Measurements from ENCODE around the gene FAM43A.

Gene FAM43A

DNA sequence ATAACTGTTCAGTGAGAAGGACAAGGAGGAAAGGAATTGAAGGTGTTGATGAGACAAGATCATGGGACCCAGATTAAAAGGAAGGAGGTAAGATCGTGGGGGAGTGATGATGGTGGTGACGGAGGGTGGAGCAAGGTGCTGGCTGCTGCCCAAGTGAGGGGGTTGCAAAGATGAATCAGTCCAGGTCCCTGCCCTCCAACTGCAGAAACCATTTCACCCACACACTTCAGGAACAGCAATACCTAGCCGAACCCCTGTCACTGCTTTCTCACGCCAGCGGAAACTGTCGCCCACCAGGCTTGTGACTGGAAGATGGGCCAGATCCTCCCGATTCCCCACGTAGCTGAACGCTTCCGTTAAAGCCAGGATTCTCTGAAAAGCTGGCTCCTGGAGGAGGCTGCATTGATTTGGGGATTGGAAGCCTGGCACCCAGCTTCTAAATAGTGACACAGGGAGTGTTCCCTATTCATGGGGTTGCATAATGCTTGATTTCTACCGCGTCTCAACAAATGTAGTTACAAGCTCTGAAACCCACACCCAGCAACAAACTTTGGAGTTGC lies 10.5 kb upstream of the FAM43A start:
- H3K27me3 ChIP-seq (ENCODE audit: control insufficient read depth in 2 of 2, insufficient read depth in 2 of 2, low read length in 2 of 2): no peaks in the 10 kb centered on the region
- peaks cover 13 to 14% of the 10 kb centered on the region in 2 donors for H3K4me1 ChIP-seq (ENCODE audit: control insufficient read depth in 2 of 2, insufficient read depth in 2 of 2, low read length in 2 of 2)
- no peak overlapping the region for H3K27ac ChIP-seq (ENCODE audit: low read depth in 2 of 2, low read length in 2 of 2)
- H3K9me3 ChIP-seq (ENCODE audit: control insufficient read depth in 2 of 2, low read length in 2 of 2): no peaks in the 10 kb centered on the region
- no peaks in the 10 kb centered on the region for H3K36me3 ChIP-seq (ENCODE audit: control insufficient read depth in 2 of 2, insufficient read depth in 2 of 2, low read length in 2 of 2)
- no peak overlapping the region for H3K4me3 ChIP-seq (ENCODE audit: low read length in 2 of 2)
- no peak overlapping the region for H3K9ac ChIP-seq (ENCODE audit: low read depth in 1 of 2, low read length in 2 of 2)

DNA sequence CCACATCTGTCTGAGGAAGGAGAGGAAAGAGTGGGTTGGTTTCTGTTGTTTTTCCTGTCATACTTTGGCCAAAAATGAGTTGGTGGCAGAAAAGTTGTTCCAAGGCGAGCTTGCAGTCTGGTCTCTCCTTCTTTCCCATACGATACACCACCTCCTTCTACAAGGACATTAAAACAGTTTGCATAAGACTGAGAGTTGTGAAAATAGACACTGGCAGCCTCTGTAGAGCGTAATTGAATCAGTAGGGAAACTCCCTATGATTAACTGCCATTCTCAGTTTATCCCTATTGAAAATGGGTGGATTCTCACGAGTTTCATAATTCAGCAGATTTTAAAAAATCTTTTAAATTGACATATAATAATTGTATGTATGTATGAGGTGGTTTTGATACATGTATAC lies 10.0 kb upstream of the FAM43A start:
- H3K27me3 ChIP-seq (ENCODE audit: control insufficient read depth in 2 of 2, insufficient read depth in 2 of 2, low read length in 2 of 2): no peaks in the 10 kb centered on the region
- no peaks in the 10 kb centered on the region for H3K36me3 ChIP-seq (ENCODE audit: control insufficient read depth in 2 of 2, insufficient read depth in 2 of 2, low read length in 2 of 2)
- H3K27ac ChIP-seq (ENCODE audit: low read depth in 2 of 2, low read length in 2 of 2): no peak overlapping the region
- no peak overlapping the region for H3K9ac ChIP-seq (ENCODE audit: low read depth in 1 of 2, low read length in 2 of 2)
- peaks cover 9 to 14% of the 10 kb centered on the region in 2 donors for H3K4me1 ChIP-seq (ENCODE audit: control insufficient read depth in 2 of 2, insufficient read depth in 2 of 2, low read length in 2 of 2)
- no peak overlapping the region for H3K4me3 ChIP-seq (ENCODE audit: low read length in 2 of 2)
- H3K9me3 ChIP-seq (ENCODE audit: control insufficient read depth in 2 of 2, low read length in 2 of 2): no peaks in the 10 kb centered on the region

DNA sequence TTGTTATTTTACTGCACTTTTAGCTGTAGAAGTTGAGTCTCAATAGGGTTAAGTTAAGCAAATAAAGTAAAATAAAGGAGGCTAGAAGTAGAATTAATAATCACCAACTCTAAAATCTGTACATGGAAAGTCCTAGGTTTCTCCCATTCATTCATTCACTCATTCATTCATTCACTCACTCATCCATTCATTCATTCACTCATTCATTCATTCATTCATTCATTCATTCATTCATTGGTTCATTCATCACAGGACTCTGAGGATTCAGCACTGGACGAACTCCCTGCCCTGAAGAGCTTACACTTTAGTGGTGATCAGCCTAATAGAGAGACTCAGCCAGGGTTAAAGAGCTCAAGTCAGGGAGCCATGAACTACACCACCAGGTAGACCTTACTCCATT lies 9.2 kb upstream of the FAM43A start:
- H3K4me3 ChIP-seq (ENCODE audit: low read length in 2 of 2): no peak overlapping the region
- H3K9me3 ChIP-seq (ENCODE audit: control insufficient read depth in 2 of 2, low read length in 2 of 2): no peaks in the 10 kb centered on the region
- no peak overlapping the region for H3K27ac ChIP-seq (ENCODE audit: low read depth in 2 of 2, low read length in 2 of 2)
- H3K4me1 ChIP-seq (ENCODE audit: control insufficient read depth in 2 of 2, insufficient read depth in 2 of 2, low read length in 2 of 2): peaks cover 1 to 6% of the 10 kb centered on the region in 2 donors
- no peaks in the 10 kb centered on the region for H3K36me3 ChIP-seq (ENCODE audit: control insufficient read depth in 2 of 2, insufficient read depth in 2 of 2, low read length in 2 of 2)
- H3K27me3 ChIP-seq (ENCODE audit: control insufficient read depth in 2 of 2, insufficient read depth in 2 of 2, low read length in 2 of 2): no peaks in the 10 kb centered on the region
- H3K9ac ChIP-seq (ENCODE audit: low read depth in 1 of 2, low read length in 2 of 2): no peak overlapping the region

DNA sequence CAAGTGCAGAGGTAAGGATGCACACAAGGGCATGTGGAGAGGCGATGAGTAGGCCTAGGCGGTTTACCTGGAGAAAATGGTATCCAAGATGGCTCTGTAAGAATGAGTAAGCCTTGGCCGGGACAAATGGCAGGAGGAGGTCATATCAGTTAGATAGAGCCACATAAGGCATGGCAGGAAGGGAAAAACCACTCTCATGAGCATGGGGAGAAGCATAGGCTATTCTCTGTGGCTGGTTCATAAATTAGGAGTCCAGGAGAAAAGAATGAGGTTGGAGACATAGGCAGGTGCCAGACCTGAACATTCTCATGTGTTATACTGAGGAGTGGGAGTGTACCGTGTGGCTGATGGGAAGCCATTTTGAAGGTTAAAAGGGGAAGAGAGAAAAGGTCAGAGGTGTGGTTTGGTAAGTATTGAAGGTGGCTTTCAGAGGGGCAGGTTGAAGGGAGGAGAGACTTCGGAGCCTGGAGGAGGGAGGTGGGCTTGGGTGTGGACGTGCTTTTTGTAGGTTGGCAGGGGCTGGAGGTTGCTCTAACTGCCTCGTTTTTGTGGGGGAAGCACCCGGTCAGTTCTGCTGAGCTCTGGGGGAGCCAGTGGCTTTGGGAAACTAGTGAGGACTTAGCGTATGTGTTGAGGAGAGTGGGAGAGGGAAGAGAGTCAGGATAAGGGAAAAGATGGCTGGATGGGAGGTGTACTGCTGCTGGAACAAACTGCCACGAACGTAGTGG lies 4.6 kb upstream of the FAM43A start:
- Histone ChIP-seq H3K27me3 (ENCODE audit: control insufficient read depth in 2 of 2, insufficient read depth in 2 of 2, low read length in 2 of 2) (no peaks in the 10 kb centered on the region), H3K4me1 (ENCODE audit: control insufficient read depth in 2 of 2, insufficient read depth in 2 of 2, low read length in 2 of 2) (peaks cover 10 to 16% of the 10 kb centered on the region in 2 donors), H3K9me3 (ENCODE audit: control insufficient read depth in 2 of 2, low read length in 2 of 2) (no peaks in the 10 kb centered on the region), H3K9ac (ENCODE audit: low read depth in 1 of 2, low read length in 2 of 2) (no peak overlapping the region), H3K4me3 (ENCODE audit: low read length in 2 of 2) (no peak overlapping the region), H3K36me3 (ENCODE audit: control insufficient read depth in 2 of 2, insufficient read depth in 2 of 2, low read length in 2 of 2) (no peaks in the 10 kb centered on the region), H3K27ac (ENCODE audit: low read depth in 2 of 2, low read length in 2 of 2) (no peak overlapping the region)

DNA sequence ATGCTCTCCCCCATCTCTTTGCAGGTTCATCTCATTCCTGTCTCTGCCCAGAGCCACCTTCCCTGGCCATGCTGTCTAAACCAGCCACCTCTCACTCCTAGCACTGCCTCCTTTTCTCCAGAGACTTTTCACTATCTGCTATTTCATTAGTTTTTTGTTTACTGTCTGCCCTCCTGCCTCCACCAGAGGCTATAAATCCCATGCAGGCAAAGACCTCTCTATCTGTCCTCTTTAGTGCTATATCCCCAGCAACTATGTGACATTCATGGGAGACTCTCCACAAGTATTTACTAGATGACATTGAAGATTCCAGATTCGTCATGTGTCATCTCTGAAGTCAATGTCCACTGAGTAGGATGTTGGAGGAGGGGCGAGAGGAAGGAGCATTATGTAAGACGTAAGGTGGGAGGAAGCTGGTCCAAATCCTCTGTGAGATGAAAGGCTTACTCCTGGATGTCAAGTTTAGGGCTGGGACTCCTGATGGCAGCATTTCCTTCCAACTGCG lies 3.4 kb upstream of the FAM43A start:
- Histone ChIP-seq H3K36me3 (ENCODE audit: control insufficient read depth in 2 of 2, insufficient read depth in 2 of 2, low read length in 2 of 2) (no peaks in the 10 kb centered on the region), H3K9me3 (ENCODE audit: control insufficient read depth in 2 of 2, low read length in 2 of 2) (no peaks in the 10 kb centered on the region), H3K4me3 (ENCODE audit: low read length in 2 of 2) (peak overlapping the region in 1 of 2 donors; percentile 20), H3K4me1 (ENCODE audit: control insufficient read depth in 2 of 2, insufficient read depth in 2 of 2, low read length in 2 of 2) (peaks cover 17 to 20% of the 10 kb centered on the region in 2 donors), H3K27ac (ENCODE audit: low read depth in 2 of 2, low read length in 2 of 2) (no peak overlapping the region), H3K27me3 (ENCODE audit: control insufficient read depth in 2 of 2, insufficient read depth in 2 of 2, low read length in 2 of 2) (no peaks in the 10 kb centered on the region), H3K9ac (ENCODE audit: low read depth in 1 of 2, low read length in 2 of 2) (no peak overlapping the region)

DNA sequence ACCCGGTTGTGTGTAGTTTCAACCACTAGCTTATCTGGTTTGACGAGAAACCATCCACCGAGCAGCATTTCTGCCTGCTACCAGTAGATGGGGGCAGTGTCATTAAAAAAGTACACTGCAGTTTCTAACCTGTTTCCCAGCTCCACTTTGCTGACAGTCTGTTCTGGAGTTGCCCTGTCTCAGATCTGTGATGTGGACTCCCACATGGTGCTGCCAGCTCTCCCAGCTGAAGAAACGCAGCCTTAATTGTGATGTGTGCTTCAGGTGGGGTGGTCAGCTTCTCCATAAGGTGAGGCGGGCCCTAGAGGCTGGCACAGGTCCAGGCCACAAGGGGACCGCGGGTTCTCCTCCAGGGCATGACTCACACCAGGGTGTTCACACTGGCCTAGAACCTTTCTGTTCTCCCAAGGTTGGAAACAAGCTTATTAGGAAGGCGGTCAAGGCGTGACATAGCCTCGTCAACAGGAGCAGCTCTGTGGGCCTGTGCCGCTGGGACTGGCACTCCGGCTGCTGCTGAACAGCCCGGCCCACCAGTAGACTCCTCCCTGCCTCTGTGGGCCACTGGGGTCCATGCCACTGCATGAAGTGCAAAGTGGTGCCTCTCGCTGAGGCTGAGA lies 2.9 kb upstream of the FAM43A start:
- Histone ChIP-seq H3K27ac (ENCODE audit: low read depth in 2 of 2, low read length in 2 of 2) (peak overlapping the region in 1 of 2 donors; percentile 19), H3K9ac (ENCODE audit: low read depth in 1 of 2, low read length in 2 of 2) (peak overlapping the region in 1 of 2 donors; percentile 22), H3K36me3 (ENCODE audit: control insufficient read depth in 2 of 2, insufficient read depth in 2 of 2, low read length in 2 of 2) (no peaks in the 10 kb centered on the region), H3K4me3 (ENCODE audit: low read length in 2 of 2) (peak overlapping the region in 1 of 2 donors; percentile 20), H3K27me3 (ENCODE audit: control insufficient read depth in 2 of 2, insufficient read depth in 2 of 2, low read length in 2 of 2) (no peaks in the 10 kb centered on the region), H3K9me3 (ENCODE audit: control insufficient read depth in 2 of 2, low read length in 2 of 2) (no peaks in the 10 kb centered on the region), H3K4me1 (ENCODE audit: control insufficient read depth in 2 of 2, insufficient read depth in 2 of 2, low read length in 2 of 2) (peaks cover 23 to 24% of the 10 kb centered on the region in 2 donors)

DNA sequence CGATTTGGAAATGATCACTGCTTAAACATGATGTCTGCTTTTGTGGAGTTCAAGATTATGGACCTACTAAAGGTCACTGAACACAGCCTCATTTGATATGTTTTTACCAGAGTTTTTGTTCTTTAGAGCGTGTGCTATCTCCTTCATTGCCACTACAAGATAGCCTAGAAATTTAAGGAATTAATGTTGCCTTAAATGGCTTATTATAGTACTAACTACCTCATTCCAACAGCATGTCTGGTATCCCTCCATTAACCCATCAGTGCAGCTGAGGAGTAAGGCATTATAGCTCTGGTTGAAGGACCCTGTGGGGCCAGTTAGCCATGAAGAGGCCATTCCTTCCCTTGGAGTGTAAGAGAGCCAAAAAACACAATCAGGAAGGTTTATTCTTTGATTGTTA lies 2.3 kb upstream of the FAM43A start:
- peaks cover 28 to 30% of the 10 kb centered on the region in 2 donors for H3K4me1 ChIP-seq (ENCODE audit: control insufficient read depth in 2 of 2, insufficient read depth in 2 of 2, low read length in 2 of 2)
- peak overlapping the region in 1 of 2 donors; percentile 19 for H3K27ac ChIP-seq (ENCODE audit: low read depth in 2 of 2, low read length in 2 of 2)
- no peaks in the 10 kb centered on the region for H3K9me3 ChIP-seq (ENCODE audit: control insufficient read depth in 2 of 2, low read length in 2 of 2)
- H3K9ac ChIP-seq (ENCODE audit: low read depth in 1 of 2, low read length in 2 of 2): no peak overlapping the region
- no peaks in the 10 kb centered on the region for H3K36me3 ChIP-seq (ENCODE audit: control insufficient read depth in 2 of 2, insufficient read depth in 2 of 2, low read length in 2 of 2)
- no peaks in the 10 kb centered on the region for H3K27me3 ChIP-seq (ENCODE audit: control insufficient read depth in 2 of 2, insufficient read depth in 2 of 2, low read length in 2 of 2)
- no peak overlapping the region for H3K4me3 ChIP-seq (ENCODE audit: low read length in 2 of 2)

DNA sequence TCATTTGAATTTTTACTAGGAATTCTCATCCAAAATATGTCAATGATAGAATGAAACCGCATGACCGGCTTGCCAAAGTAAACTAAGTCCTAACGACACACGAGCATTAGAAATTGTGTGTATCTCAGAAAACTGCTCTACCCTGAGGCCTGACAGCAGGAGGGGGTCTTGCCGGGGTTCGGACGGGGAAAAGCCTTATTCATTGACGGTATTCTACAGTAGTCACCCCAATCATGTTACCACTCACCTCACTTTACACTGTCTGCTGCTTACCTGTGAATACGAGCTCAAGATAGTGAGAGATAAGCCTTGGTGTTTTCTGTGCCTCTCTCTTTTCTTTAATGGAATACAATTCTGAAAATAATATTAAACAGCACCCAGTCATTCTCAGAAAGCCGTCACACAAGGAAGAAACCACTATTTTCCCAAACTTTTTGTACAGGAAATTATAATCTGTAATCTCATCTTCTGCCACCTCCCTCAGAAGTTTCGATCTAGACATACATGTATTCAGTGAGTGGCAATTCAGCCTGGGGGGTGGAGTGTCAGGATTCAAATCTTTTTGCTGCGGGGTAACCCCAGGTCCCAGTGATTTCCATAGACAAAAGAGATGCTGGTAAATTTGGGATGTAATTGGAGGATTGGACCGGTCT lies 492 bp upstream of the FAM43A start:
- Histone ChIP-seq H3K9me3 (ENCODE audit: control insufficient read depth in 2 of 2, low read length in 2 of 2) (no peaks in the 10 kb centered on the region), H3K27ac (ENCODE audit: low read depth in 2 of 2, low read length in 2 of 2) (peak overlapping the region; percentile 74 to 77), H3K27me3 (ENCODE audit: control insufficient read depth in 2 of 2, insufficient read depth in 2 of 2, low read length in 2 of 2) (no peaks in the 10 kb centered on the region), H3K4me3 (ENCODE audit: low read length in 2 of 2) (peak overlapping the region; percentile 79 to 85), H3K4me1 (ENCODE audit: control insufficient read depth in 2 of 2, insufficient read depth in 2 of 2, low read length in 2 of 2) (peaks cover 35 to 38% of the 10 kb centered on the region in 2 donors), H3K9ac (ENCODE audit: low read depth in 1 of 2, low read length in 2 of 2) (no peak overlapping the region), H3K36me3 (ENCODE audit: control insufficient read depth in 2 of 2, insufficient read depth in 2 of 2, low read length in 2 of 2) (no peaks in the 10 kb centered on the region)

DNA sequence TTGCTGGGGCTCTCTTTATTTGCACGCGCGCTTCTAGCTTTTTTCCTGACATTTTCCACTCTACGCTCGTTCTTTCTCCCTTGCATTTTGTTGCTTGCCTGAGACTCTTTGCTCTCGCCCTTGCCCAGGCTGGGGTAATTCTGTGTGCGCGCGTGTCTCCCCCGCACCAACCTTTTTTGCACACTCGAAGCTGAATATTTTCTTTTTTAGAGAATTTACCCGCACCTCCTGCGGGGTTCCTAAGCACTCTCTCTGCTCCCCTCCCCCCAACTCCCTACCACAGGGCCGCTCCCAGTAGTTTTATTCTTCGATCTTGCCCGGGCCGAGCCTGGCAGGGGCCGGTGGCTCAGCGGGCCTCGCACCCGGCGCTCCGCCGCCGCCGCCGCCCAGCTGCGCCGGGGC lies 732 bp downstream of the FAM43A start:
- no peaks in the 10 kb centered on the region for H3K9me3 ChIP-seq (ENCODE audit: control insufficient read depth in 2 of 2, low read length in 2 of 2)
- H3K9ac ChIP-seq (ENCODE audit: low read depth in 1 of 2, low read length in 2 of 2): peak overlapping the region; percentile 52 to 77
- peak overlapping the region; percentile 79 to 85 for H3K4me3 ChIP-seq (ENCODE audit: low read length in 2 of 2)
- H3K27ac ChIP-seq (ENCODE audit: low read depth in 2 of 2, low read length in 2 of 2): peak overlapping the region; percentile 74 to 77
- no peaks in the 10 kb centered on the region for H3K27me3 ChIP-seq (ENCODE audit: control insufficient read depth in 2 of 2, insufficient read depth in 2 of 2, low read length in 2 of 2)
- H3K4me1 ChIP-seq (ENCODE audit: control insufficient read depth in 2 of 2, insufficient read depth in 2 of 2, low read length in 2 of 2): peaks cover 35 to 38% of the 10 kb centered on the region in 2 donors
- no peaks in the 10 kb centered on the region for H3K36me3 ChIP-seq (ENCODE audit: control insufficient read depth in 2 of 2, insufficient read depth in 2 of 2, low read length in 2 of 2)
